Stimulated activated naive CD4-positive, alpha-beta T cell treated with Interleukin-2 at 50 U/mL for 16 hours (primary cell): ENCODE measurements around the gene SLC38A8.

Source experiments
- DNase-seq: peaks from one replicate; lab custom pipeline; 2025; lab: John Stamatoyannopoulos, UW

The SLC38A8 gene

GRCh38 chr16:84042308-84042878 is at the start of gene SLC38A8:
SLC38A8 (minus strand) TSS chr16:84042795; CDS start chr16:84042157, 638 bp downstream.
- no peak for DNase-seq

DNA sequence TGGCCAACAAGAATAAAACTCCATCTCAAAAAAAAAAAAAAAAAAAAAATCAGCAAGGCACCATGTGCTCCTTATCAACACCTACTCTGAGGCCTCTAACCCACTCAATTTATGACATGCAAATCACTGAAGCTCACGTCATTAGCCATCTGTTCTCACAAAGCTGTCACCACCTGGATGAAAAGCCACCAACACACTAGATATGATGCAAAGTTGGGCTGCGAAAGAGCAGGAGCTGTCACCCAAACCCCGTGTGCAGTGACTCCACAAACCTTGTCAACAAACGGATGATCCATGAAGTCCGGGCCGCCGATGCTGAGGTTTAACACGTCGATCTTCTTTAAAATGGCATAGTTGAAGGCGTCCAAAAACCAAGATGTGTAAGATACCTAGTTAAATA is 48.9 kb upstream of the SLC38A8 start:
- no peak for DNase-seq

DNA sequence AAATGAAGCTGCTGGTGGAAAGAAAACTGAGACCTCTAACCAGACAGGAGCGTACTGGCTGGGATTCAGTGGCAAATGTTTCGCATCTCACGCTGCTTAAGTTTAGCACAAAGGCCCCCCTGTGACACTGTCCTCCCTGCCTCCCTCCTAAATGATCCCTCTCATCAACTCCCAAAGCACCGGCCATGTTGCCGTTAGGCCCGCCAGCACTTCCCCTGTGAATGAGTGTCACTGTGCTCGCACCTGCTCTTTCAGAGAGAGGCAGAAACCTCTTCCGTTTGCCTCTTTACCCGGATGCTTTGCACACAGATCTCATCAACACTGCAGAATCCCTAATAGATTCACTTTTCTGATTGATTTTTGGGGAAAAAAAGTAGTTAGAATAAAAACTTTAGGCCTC is 47.6 kb upstream of the SLC38A8 start:
- no peak for DNase-seq

DNA sequence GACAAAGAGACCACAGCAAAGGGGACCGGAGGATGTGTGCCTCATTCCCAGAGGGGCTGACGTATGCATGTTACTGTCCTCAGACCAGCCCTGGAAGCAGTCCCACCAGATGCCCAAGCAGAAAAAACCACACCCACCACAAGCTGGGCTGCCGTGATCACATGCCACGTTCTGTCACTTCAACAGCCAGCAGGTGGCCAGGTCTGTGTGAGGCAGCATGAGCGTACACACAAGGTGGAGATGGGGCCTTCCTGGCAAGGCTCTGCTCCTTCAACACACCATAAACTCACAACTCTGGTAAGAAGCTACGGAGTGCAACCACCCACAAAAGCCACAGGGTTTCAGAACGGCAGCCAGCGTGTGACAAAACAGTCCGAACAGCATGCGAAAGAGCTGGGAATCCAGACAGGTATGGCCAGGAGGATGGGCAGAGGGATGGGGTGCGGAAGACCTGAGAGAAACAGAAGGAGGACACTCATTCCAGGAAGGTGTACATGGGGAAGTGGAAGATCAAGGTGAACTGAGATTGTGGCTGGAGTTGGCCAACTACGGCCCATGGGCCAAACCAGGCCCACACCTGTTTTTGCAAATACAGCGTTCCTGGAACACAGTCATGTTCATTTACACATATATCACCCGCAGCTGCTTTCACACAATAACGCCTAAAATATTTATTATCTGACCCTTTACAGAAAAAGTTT is 46.2 kb upstream of the SLC38A8 start:
- DNase-seq = peak; percentile 41

DNA sequence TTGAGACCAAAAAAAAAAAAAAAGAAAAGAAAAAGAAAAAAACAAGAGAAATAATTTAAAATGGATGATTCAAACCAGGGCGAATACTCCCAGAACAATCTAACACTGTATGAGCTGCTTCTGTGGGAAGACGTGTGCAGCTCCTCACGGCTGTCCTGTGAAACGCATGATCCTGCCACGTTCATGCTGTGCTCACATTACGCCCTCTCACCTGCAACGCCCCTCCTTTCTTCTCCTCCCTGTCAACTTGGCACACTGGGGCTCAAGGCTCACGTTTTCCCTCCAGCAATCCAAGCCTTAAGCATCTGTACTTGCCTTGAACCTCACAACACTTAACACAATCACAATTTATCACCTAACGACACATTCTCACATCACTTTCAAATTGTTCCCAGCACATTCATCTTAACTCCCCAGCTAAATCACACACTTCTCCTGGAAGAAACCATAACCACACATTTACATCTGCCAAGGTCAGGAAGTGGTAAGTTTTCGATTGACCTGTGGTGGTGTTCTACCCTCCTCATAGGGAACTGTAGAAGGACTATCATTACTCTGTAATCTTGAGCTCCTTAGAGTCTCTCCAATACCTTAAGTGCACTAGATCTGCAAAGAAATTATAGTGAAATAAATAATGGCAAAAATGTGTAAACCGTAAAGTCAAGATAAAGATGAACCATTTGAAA is 45.0 kb upstream of the SLC38A8 start:
- no peak for DNase-seq

GRCh38 chr16:84087001-84087400 is 44.4 kb upstream of the SLC38A8 start:
- no peak for DNase-seq

DNA sequence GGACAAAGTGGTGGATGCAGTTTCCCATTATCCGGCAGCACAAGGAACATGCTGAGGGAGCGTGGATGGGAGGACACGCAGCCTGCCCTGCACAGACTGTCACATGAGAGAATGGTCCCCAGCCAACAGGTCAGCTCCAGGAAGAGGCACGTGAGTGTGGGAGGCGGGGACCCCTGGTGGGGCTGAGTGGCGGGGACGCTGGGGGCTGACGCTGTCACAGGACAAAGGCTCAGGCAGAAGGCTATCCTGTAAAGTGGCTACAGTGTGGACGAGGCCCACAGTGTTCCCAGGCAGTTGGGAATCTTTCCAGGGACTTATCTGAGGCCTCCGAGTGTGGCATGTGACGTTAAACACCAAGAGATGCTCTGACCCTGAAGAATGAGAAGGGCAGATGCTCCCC is 43.7 kb upstream of the SLC38A8 start:
- no peak for DNase-seq

GRCh38 chr16:84085773-84086172 is 43.2 kb upstream of the SLC38A8 start:
- DNase-seq = no peak

- no peak for DNase-seq
Observed at GRCh38 chr16:84085271-84085667, 42.7 kb upstream of the SLC38A8 start.

DNA sequence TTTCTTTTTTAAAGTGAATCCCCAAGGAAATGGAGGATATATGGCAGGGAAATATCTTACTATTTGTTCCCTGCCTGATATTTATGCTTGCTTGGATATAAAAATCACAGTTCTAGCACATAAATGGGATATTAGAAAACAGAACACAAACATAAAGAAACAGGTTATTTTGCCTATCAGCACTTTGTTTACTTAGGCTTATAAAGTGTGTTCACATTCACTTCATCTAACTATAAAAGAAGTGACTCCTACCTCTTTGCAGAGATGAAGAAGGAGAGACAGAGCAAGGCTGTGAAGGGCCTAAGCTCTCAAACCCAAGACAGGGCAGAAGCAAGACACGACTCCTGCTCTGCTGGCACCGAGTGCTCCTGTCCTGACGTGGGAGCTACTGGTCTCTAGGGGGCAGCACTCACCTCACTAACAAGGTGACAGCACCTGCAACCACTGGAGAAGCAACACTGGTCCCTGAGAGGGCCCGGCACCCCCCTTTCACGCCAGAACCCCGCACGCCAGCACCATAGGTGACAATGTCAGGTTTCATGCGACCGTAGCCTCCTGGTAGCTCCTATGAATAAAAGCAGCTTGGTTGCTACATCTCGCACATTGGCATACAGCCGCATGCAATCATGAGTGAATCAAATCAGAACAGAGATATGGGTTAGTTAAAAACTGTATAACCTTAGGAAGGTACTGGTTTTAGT is 42.1 kb upstream of the SLC38A8 start:
- peak; percentile 57 for DNase-seq

GRCh38 chr16:84082835-84083569 is 40.4 kb upstream of the SLC38A8 start:
- DNase-seq = no peak

DNA sequence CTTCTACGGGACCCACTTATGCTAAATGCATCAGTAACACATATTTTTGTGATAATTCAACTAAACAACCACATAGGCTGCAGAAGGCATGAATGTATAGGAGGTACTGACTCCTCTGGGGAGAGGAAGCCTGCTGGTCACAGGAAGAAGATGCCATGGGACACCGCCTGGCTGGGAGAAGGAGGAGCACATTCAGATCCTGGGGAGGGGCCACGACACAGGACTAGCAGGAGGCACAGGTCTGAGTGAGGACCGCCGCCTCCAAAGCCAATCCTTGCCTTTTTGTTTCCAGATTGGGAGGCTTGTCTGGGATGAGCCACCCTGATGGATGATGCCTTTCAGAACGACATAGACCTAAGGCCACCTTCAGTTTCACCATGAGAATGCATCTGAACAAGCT is 39.5 kb upstream of the SLC38A8 start:
- DNase-seq = no peak

- no peak for DNase-seq
Observed at GRCh38 chr16:84081446-84081989, 38.9 kb upstream of the SLC38A8 start.

DNA sequence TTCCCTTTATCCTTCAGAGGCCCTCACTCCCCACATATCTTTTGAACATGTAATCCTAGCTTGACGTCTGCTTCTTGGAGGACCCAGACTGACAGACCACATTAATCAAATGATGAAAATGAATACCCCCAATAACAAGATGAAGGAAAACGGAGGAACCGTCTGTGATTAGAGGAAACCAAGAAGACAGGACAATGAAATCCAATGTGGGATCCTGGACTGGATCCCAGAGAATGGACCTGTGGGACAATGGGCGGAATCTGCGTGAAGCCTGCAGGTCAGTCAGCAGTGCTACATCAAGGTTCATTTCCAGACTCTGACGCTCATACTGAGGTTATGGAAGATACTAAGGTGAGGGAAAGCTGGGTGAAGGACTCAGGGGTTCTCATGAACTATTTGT is 38.2 kb upstream of the SLC38A8 start:
- DNase-seq = no peak

- DNase-seq = no peak
Observed at GRCh38 chr16:84080378-84080777, 37.8 kb upstream of the SLC38A8 start.

DNA sequence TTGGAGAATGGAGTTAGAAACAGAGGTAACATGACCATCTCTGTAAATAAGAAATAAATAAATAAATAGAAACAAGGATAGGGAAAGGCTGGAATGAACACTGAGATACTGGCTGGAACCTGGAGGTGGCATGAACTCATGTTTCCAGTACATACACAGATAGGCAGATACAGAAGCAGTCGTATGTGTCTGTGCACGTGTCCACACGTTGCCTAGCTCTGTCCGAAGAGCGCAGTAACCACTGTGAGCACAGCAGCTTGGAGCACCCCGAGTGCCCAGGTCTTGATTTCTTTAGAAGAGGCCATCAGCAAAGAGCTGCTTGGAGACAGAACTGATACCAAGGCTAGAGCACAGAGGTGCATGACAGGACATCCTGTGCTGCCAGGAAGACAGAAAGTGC is 37.1 kb upstream of the SLC38A8 start:
- no peak for DNase-seq

DNA sequence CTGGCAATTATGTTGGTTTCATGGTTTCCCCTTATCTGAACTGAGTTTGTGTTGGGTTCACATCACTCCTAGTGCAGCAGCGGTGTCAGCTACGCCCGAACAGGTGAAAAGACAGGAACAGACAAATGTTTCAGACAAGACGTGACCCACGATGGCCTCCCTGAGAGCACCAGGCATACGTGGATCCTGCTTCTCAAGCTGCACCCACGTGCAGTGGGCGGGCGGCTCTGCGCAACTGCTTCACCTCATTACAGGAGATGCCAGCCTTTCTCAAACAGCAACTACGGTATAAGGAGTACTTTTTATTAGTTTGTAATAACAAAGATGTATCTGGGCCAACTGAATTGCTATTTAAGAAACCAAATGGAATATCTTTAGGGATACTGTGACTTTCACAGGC is 32.8 kb upstream of the SLC38A8 start:
- no peak for DNase-seq

- no peak for DNase-seq
Observed at GRCh38 chr16:84074721-84075120, 32.1 kb upstream of the SLC38A8 start.

DNA sequence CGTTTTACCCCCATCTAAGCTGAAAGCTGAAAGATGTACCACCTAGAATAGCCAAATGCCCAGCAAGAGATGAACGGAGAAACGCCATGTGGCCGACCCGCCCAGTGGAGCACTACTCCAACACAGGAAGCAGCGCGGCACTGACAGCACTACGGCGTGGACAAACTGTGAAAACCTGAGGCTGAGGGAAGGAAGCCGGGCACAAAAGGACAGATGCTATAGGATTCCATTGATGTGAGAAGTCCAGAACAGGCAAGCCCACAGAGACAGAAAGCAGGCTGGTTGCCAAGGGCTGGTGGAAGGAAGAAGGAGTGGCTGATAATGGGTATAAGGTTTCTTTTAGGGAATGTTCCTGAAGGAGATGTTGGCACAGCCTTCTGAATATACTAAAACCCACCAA is 29.4 kb upstream of the SLC38A8 start:
- DNase-seq = no peak

DNA sequence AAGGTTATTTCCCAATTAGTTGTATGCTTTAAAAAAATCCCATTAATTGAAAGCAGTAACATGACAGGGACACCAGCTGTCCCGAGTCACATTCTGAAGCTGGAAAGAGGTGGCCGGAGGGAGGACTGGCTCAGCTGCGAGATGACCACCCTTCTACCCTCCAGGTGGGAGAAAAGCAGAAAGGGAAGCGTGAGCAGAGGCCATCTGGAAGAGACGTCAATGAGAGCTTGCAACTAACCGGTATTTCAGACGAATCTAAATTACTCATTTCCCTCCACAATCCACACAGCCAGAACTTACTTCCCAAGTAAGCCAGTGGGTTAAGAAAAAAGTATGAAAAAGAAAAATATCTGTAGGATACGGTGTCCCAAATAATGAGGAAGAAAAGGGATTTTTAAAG is 28.5 kb upstream of the SLC38A8 start:
- no peak for DNase-seq

GRCh38 chr16:84069540-84069939 is 26.9 kb upstream of the SLC38A8 start:
- no peak for DNase-seq
